Hindlimb muscle (tissue), 1 donor: ENCODE data around the gene DPEP1. TPM values are rescaled to one million over a fixed set of nuclear protein-coding genes. Genes with fewer than 3 reads are reported as not detected.
A peak's percentile ranks its signal among the peaks of the same experiment; 100 is the strongest.
"Not testable (repeated sequence)": the region's sequence is repeated elsewhere in the genome, so short reads cannot be mapped to it uniquely, and the experiment has no call there.

Experiments
- DNase-seq: peaks from one replicate; pipeline ENCODE4 v3.0.0-alpha.2; 2013
- polyA plus RNA-seq: library from polyadenylated mRNA; unstranded; fragments of 120-200 nt; gene quantifications from one replicate; pipeline ENCODE4 v1.2.1, GENCODE V29; 2013; ENCODE audit not compliant: insufficient read length

DPEP1 gene
- 0.39 TPM for polyA plus RNA-seq

GRCh38 chr16:89613231-89613953 lies at the start of gene DPEP1:
DPEP1 (plus strand) TSS chr16:89613642; CDS start chr16:89630411, 16,769 bp downstream.
- DNase-seq: no peak

DNA sequence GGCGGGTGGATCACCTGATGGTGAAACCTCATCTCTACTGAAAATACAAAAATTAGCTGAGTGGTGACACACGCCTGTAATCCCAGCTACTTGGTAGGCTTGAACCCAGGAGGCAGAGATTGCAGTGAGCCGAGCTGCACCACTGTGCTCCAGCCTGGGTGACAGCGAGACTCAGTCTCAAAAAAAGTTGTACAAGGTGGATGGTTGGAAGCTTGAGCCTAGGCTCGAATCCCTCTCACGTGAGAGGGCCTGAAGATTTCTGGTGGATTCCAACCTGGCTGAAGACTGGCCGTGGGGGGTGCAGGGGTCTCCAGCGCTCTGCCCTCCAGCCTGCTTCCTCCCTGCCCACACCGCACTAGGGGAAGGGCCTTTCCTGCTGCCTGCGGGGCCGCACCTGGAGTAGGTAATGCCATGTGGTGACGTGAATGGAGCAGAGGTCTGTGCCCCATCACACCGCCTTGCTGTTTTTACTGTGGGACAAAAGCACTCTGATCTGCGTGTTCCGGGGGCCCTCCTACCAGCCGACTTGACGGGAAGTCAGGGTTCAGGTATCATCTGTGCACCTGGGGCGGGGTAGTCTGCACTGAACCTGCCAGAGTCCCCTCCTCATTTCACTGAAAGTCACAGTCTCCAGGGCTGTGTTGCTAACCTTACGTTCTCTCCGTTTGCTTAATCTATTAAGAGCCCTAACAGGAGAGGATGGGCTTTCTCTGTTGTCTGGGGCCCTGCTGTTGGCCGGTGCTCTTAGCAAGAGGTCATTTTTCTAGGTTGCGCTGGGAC lies 48.8 kb upstream of the DPEP1 start:
- no peak for DNase-seq

- DNase-seq: no peak
Measured at GRCh38 chr16:89565256-89565505, 48.3 kb upstream of the DPEP1 start.

- DNase-seq: no peak
Measured at GRCh38 chr16:89565506-89566372, 47.7 kb upstream of the DPEP1 start.

GRCh38 chr16:89567656-89568594 lies 45.5 kb upstream of the DPEP1 start:
- DNase-seq: no peak

GRCh38 chr16:89569506-89570341 lies 43.7 kb upstream of the DPEP1 start:
- no peak for DNase-seq

DNA sequence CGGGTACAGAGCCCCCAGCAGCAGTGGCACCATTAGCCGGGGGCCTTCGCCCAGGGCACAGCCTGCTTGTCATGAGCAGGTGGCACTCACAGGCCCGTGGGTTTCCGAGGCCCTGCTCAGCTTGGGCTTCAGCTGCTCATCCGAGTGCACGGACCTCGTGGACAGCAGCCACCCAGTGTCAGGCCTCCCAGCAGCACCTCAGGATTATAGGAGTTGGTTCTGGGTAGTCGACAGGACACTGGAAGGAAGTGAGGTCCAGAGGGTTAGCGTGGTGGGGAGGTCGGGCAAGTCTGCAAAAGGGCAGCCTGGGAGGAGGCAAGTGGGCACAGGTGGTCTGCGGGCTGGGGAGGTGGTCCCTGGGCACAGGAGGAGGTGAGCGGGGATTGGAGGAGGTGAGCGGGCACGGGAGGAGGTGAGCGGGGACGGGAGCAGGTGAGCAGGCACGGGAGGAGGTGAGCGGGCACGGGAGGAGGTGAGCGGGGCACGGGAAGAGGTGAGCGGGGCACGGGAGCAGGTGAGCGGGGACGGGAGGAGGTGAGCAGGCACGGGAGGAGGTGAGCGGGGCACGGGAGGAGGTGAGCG lies 43.0 kb upstream of the DPEP1 start:
- DNase-seq: no peak

GRCh38 chr16:89570983-89571598 lies 42.4 kb upstream of the DPEP1 start:
- DNase-seq: not testable (repeated sequence)

DNA sequence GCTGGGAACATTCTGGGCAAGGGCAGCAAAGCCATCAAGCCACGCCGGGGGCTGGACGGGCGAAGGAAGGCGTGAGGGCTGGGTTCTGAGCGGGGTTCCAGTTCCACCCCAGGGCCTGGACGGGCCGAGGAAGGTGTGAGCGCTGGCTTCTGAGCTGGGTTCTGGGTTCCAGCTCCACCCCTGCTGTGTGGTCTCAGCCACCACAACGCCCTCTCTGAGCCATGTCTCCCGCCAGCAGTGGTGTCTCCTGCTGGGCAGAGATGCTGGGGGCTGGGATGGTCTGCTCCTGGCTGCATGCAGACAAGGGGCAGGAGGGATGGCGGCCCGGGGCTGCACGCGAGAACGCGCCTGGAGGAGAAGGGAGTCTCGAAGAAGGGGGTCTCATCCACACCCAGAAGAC lies 41.8 kb upstream of the DPEP1 start:
- DNase-seq: no peak

GRCh38 chr16:89572073-89572484 lies 41.4 kb upstream of the DPEP1 start:
- DNase-seq: no peak

GRCh38 chr16:89572485-89573205 lies 40.8 kb upstream of the DPEP1 start:
- no peak for DNase-seq

- DNase-seq: no peak
Measured at GRCh38 chr16:89573826-89574680, 39.4 kb upstream of the DPEP1 start.

DNA sequence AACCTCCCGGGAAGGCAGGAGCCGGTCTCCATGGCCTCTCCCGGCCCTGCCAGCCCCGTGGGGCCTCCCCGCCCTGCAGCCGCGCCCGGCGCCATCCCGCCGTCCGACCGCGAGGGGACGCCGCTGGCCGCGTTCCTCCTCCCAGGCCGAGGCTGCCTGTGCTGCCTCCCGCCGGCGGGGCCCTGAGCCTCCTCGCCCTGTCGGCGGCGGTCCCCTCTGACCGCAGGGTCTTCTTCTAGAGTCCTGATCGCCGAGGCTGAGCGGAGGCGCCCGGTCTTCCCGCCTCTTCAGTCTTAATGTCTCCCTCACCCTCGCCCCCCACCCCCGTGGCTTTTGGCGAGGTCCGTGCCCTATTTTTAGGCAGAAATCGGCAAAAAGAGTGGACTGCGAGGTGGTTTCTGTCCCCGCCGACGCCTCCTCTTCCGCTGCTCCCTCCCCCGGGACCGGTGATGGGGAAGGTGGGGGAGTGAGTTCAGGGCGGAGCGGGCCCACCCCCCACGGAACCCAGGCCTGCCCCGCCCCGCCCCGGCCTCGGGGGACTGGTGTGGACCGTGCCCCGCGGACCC lies 38.7 kb upstream of the DPEP1 start:
- peak; percentile 26 for DNase-seq

DNA sequence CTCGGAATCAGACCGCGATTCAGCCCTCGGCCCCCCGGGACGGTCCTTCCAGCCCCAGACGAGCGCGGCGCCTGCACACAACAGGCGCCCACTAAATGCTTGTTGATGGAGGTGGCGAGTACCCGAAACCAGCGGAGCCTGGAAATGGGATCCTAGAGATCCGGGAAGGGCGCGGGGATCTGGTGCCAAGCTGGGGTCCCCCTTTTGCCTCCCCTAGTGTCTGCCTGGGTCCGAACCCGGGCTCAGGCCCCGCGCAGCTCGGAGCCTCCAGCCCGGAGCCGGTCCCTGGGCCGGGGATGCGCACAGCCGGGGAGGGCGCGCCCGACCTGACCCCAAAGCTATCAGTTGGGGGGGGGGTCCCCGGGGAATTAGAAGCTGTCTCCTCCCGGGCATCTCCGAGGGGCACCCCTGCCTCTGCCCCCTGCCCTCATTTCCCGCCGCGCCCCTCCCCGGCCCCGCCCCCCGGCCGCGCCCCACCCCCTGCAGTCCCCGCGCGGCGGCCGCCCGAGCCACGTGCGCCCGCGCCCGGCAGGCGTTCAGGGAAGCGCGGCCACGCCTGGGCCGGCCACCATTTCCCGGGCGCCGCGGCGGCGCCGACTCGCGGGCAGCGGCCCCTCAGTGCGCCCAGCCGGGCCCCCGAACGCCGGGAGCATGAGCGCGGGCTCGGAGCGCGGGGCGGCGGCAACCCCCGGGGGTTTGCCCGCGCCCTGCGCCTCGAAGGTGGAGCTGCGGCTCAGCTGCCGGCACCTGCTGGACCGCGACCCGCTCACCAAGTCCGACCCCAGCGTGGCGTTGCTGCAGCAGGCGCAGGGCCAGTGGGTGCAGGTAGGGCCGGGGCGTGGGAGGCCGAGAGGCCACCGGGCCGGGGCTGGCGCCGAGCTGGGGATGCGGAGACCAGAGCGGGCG lies 37.9 kb upstream of the DPEP1 start, which contains the start of gene CPNE7:
CPNE7 (plus strand) TSS at position 512 of the 906 bp plus-strand sequence; CDS start at position 652, 140 bp downstream.
- DNase-seq: no peak

GRCh38 chr16:89576153-89577054 lies 37.0 kb upstream of the DPEP1 start:
- DNase-seq: no peak
